Lung (tissue), 12 donors: ENCODE results near the gene HCN4. TPM values are rescaled to one million over a fixed set of nuclear protein-coding genes. Genes with fewer than 3 reads are reported as not detected.

ENCODE experiments used
- ATAC-seq: fragments of 200-7000 bp; cut with Tn5 transposase; one replicate; pipeline ENCODE4 v1.9.1; 2020; ENCODE audit warnings: moderate number of reproducible peaks; ENCODE audit not compliant: insufficient read depth, low FRiP score
- DNase-seq, 3 donors: peaks; one replicate each; pipeline ENCODE4 v3.0.0-alpha.2; 2013 to 2017
- H3K27ac ChIP-seq, 2 donors: one replicate each; pipeline ENCODE4 v1.5.1; 2013; ENCODE audit warnings: mild to moderate bottlenecking in 2 of 2, moderate library complexity in 2 of 2, control low read depth in 1 of 2, inconsistent platforms in 1 of 2, low read depth in 1 of 2, low read length in 1 of 2
- H3K27me3 ChIP-seq, 3 donors: one replicate each; pipeline ENCODE4 v1.5.1; 2013; ENCODE audit warnings: low read length in 2 of 3; ENCODE audit not compliant: control insufficient read depth in 3 of 3, insufficient read depth in 3 of 3
- H3K36me3 ChIP-seq, 4 donors: one replicate each; pipeline ENCODE4 v1.5.1; 2013; ENCODE audit warnings: low read length in 4 of 4, mild to moderate bottlenecking in 1 of 4, moderate library complexity in 1 of 4; ENCODE audit not compliant: control insufficient read depth in 4 of 4, insufficient read depth in 4 of 4
- H3K4me1 ChIP-seq, 5 donors: one replicate each; pipeline ENCODE4 v1.5.1; 2013; ENCODE audit warnings: low read length in 5 of 5, mild to moderate bottlenecking in 2 of 5, moderate library complexity in 1 of 5; ENCODE audit not compliant: control insufficient read depth in 5 of 5, insufficient read depth in 5 of 5
- H3K4me3 ChIP-seq: one replicate; pipeline ENCODE4 v1.5.1; 2013; ENCODE audit warnings: mild to moderate bottlenecking, control low read depth, moderate library complexity
- H3K9ac ChIP-seq, 2 donors: one replicate each; pipeline ENCODE4 v1.5.1; 2013; ENCODE audit warnings: low read length in 2 of 2, control low read depth in 1 of 2; ENCODE audit not compliant: insufficient read depth in 1 of 2
- H3K9me3 ChIP-seq, 4 donors: one replicate each; pipeline ENCODE4 v1.5.1; 2013; ENCODE audit warnings: low read length in 3 of 4, mild to moderate bottlenecking in 1 of 4, moderate library complexity in 1 of 4; ENCODE audit not compliant: control insufficient read depth in 4 of 4, insufficient read depth in 3 of 4
- WGBS, 2 donors: extraction: QIAGEN DNeasy Blood & Tissue Kit; methylation state at CpG; one replicate each; pipeline ENCODE4 v1.1.7; 2013; 5-methylcytosine and 5-hydroxymethylcytosine counted together
- polyA plus RNA-seq, 2 donors: library from polyadenylated mRNA; stranded (reverse); fragments of 200-250 nt; gene quantifications; one replicate each; pipeline ENCODE4 v1.2.1, GENCODE V29; 2013
- total RNA-seq, 2 donors: library from RNA; depleted of rRNA in 1 of 2; stranded (reverse); fragments of >200 nt in 1 of 2; gene quantifications; one replicate each; pipeline ENCODE4 v1.2.1, GENCODE V29; 2014 to 2021
- TF ChIP-seq, protein P1 (sequence below): IDR thresholded peaks from 2 replicates; pipeline ENCODE4 v1.5.1; 2012; ENCODE audit warnings: mild to moderate bottlenecking; ENCODE audit errors: control extremely low read depth, extremely low read depth
- donor health status: control.
- donor health status: control.
- donor health status: Bipolar disorder and iron deficiency.
- donor health status: healthy.
- donor health status: DM: yes; HTN: yes; CAD: no.

HCN4 gene
- total and polyA plus RNA-seq, 4 donors, result 0.06 to 1.0 (median 0.21) TPM

DNA sequence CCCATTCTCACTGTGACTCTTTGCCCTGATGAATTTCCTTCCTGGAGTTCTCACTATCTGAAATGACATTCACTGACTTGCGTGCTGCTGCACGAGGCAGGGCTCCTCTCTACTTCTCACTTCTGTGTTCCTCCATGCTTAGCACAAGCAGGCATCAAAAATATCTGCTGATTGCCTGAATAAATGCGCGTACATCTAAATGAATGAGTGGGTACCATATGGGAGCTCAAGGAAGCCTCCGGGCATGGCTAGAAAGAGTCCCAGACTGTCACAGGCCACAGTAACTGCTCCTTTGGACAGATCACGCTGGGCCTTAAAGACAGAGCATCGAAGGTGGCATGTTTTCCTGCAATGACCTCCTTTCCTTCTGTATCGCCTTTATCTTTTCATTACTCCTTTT lies 31.6 kb downstream of the HCN4 start:
- H3K9ac ChIP-seq, result no peak overlapping the region
- H3K36me3 ChIP-seq, result no peaks in the 10 kb centered on the region
- DNase-seq (no peak), ATAC-seq (no peak)
- H3K27me3 ChIP-seq, result no peaks in the 10 kb centered on the region
- H3K27ac ChIP-seq, result no peak overlapping the region
- H3K4me3 ChIP-seq, result no peak overlapping the region
- peaks cover 0 to 2% (median 0%) of the 10 kb centered on the region in 4 donors for H3K9me3 ChIP-seq
- H3K4me1 ChIP-seq, result peaks cover 0 to 3% (median 0%) of the 10 kb centered on the region in 5 donors
- WGBS, 2 donors, result 81 to 86% methylated on average over 8 of the region's 8 CpGs
- TF ChIP-seq, protein P1, sequence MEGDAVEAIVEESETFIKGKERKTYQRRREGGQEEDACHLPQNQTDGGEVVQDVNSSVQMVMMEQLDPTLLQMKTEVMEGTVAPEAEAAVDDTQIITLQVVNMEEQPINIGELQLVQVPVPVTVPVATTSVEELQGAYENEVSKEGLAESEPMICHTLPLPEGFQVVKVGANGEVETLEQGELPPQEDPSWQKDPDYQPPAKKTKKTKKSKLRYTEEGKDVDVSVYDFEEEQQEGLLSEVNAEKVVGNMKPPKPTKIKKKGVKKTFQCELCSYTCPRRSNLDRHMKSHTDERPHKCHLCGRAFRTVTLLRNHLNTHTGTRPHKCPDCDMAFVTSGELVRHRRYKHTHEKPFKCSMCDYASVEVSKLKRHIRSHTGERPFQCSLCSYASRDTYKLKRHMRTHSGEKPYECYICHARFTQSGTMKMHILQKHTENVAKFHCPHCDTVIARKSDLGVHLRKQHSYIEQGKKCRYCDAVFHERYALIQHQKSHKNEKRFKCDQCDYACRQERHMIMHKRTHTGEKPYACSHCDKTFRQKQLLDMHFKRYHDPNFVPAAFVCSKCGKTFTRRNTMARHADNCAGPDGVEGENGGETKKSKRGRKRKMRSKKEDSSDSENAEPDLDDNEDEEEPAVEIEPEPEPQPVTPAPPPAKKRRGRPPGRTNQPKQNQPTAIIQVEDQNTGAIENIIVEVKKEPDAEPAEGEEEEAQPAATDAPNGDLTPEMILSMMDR, result no peak

- TF ChIP-seq, protein P1, result no peak
- H3K27ac ChIP-seq, result no peak overlapping the region
- peaks cover 0 to 2% (median 0%) of the 10 kb centered on the region in 5 donors for H3K4me1 ChIP-seq
- no peak overlapping the region for H3K9ac ChIP-seq
- H3K36me3 ChIP-seq, result no peaks in the 10 kb centered on the region
- no peak overlapping the region for H3K4me3 ChIP-seq
- ATAC-seq (no peak), DNase-seq (no peak)
- WGBS, 2 donors, result 80 to 87% methylated on average over 7 of the region's 7 CpGs
- H3K27me3 ChIP-seq, result no peaks in the 10 kb centered on the region
- H3K9me3 ChIP-seq, result peaks cover 0 to 2% (median 0%) of the 10 kb centered on the region in 4 donors
These were observed 32.0 kb downstream of the HCN4 start for GRCh38 chr15:73336756-73337155.

DNA sequence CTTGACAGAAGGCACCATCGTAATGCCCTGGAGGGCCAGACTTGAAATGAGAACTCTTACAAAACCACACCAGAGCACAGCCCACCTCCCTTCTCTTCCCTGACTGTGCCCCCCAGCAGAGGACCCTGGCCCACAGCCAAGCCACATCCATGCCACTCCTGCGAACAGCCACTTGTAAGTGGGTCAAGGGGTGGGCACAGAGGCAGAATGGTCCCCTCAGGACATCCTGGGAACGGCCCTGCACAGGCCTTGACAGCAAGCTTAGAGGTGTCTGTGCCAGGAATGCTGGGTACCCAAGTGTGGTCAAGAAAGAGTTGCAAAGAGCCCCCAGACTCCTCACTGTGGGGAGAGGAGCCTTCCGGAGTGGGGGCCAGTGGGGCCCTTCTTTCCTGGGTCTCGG lies 33.3 kb downstream of the HCN4 start:
- H3K9me3 ChIP-seq, result peaks cover 0 to 2% (median 0%) of the 10 kb centered on the region in 4 donors
- peaks cover 0 to 2% (median 0%) of the 10 kb centered on the region in 5 donors for H3K4me1 ChIP-seq
- no peak for DNase-seq
- H3K9ac ChIP-seq, result no peak overlapping the region
- H3K36me3 ChIP-seq, result no peaks in the 10 kb centered on the region
- H3K27ac ChIP-seq, result no peak overlapping the region
- 68% methylated on average over 5 of the region's 5 CpGs for WGBS, 2 donors
- ATAC-seq, result no peak
- TF ChIP-seq, protein P1, result no peak
- no peak overlapping the region for H3K4me3 ChIP-seq
- H3K27me3 ChIP-seq, result no peaks in the 10 kb centered on the region

GRCh38 chr15:73335026-73335425 lies 33.7 kb downstream of the HCN4 start:
- Histone ChIP-seq H3K4me1 (peaks cover 0 to 2% (median 0%) of the 10 kb centered on the region in 5 donors), H3K9ac (no peak overlapping the region), H3K4me3 (no peak overlapping the region), H3K27me3 (no peaks in the 10 kb centered on the region), H3K27ac (no peak overlapping the region), H3K9me3 (peaks cover 0 to 2% (median 0%) of the 10 kb centered on the region in 4 donors), H3K36me3 (no peaks in the 10 kb centered on the region)
- ATAC-seq, result no peak
- no peak for DNase-seq
- 58 to 68% methylated on average over 9 of the region's 9 CpGs for WGBS, 2 donors
- TF ChIP-seq, protein P1, result no peak
